Bone marrow (tissue), 2 donors: ENCODE results near the gene GATA6.
A peak's percentile ranks its signal among the peaks of the same experiment; 100 is the strongest.

Experiments
- DNase-seq, 2 donors: peaks; one replicate each; lab custom pipeline; 2025; lab: John Stamatoyannopoulos, UW

The GATA6 gene

GRCh38 chr18:22169011-22169888 lies at the start of gene GATA6:
Gene GATA6, plus strand, starts transcription at chr18:22169589. Its CDS starts 1,556 bp downstream, at chr18:22171145.
- DNase-seq, result peak in 1 of 2 donors; percentile 27

- DNase-seq, result no peak
Observed at GRCh38 chr18:22124970-22125369, 44.4 kb upstream of the GATA6 start.

GRCh38 chr18:22128954-22129353 lies 40.4 kb upstream of the GATA6 start:
- no peak for DNase-seq

- no peak for DNase-seq
Observed at GRCh38 chr18:22129778-22130177, 39.6 kb upstream of the GATA6 start.

GRCh38 chr18:22132258-22132657 lies 37.1 kb upstream of the GATA6 start:
- DNase-seq, result no peak

- no peak for DNase-seq
Observed at GRCh38 chr18:22132763-22133162, 36.6 kb upstream of the GATA6 start.

GRCh38 chr18:22136395-22136794 lies 33.0 kb upstream of the GATA6 start:
- no peak for DNase-seq

- DNase-seq, result no peak
Observed at GRCh38 chr18:22141211-22141610, 28.2 kb upstream of the GATA6 start.

GRCh38 chr18:22143347-22144340 lies 25.7 kb upstream of the GATA6 start:
- DNase-seq, result no peak

GRCh38 chr18:22145160-22145559 lies 24.2 kb upstream of the GATA6 start:
- DNase-seq, result no peak

- no peak for DNase-seq
Observed at GRCh38 chr18:22149710-22150109, 19.7 kb upstream of the GATA6 start.

GRCh38 chr18:22152093-22152492 lies 17.3 kb upstream of the GATA6 start:
- no peak for DNase-seq

- no peak for DNase-seq
Observed at GRCh38 chr18:22153428-22153827, 16.0 kb upstream of the GATA6 start.

GRCh38 chr18:22155584-22155983 lies 13.8 kb upstream of the GATA6 start:
- no peak for DNase-seq

- DNase-seq, result no peak
Observed at GRCh38 chr18:22159014-22159413, 10.4 kb upstream of the GATA6 start.

- DNase-seq, result no peak
Observed at GRCh38 chr18:22161090-22161489, 8.3 kb upstream of the GATA6 start.

- no peak for DNase-seq
Observed at GRCh38 chr18:22163416-22164161, 5.8 kb upstream of the GATA6 start.

- DNase-seq, result no peak
Observed at GRCh38 chr18:22164337-22165048, 4.9 kb upstream of the GATA6 start.

- DNase-seq, result no peak
Observed at GRCh38 chr18:22165049-22165602, 4.3 kb upstream of the GATA6 start.

- no peak for DNase-seq
Observed at GRCh38 chr18:22165603-22166068, 3.8 kb upstream of the GATA6 start.
